A549 (cell line): ENCODE data around the gene TSHZ3.

Experiments used
- CHD2 ChIP-seq: fragments of 150-350 bp; IDR thresholded peaks from 2 replicates; pipeline ENCODE4 v1.6.1; 2014; ENCODE audit warnings: low read length; ENCODE audit not compliant: partially characterized antibody
- CTCF ChIP-seq: fragments of >200 bp; sonication (Bioruptor Twin); formaldehyde crosslinking; IDR thresholded peaks from 3 replicates; pipeline ENCODE4 v1.5.1; 2016
- KDM1A ChIP-seq: fragments of 200-600 bp; sonication (generic); IDR thresholded peaks from 2 replicates; pipeline ENCODE4 v1.6.1; 2016; ENCODE audit warnings: low read depth, mild to moderate bottlenecking
- KDM5A ChIP-seq: fragments of 200-600 bp; sonication (generic); IDR thresholded peaks from 2 replicates; pipeline ENCODE4 v1.6.1; 2016; ENCODE audit warnings: antibody characterized with exemption, mild to moderate bottlenecking
- MAFK ChIP-seq: fragments of 450-650 bp; IDR thresholded peaks from 2 replicates; pipeline ENCODE4 v1.6.1; 2014; ENCODE audit not compliant: partially characterized antibody
- MAX ChIP-seq: IDR thresholded peaks from 2 replicates; pipeline ENCODE4 v1.6.1; 2012
- PBX3 ChIP-seq: IDR thresholded peaks from 2 replicates; pipeline ENCODE4 v1.6.1; 2012
- POLR2A ChIP-seq: IDR thresholded peaks from 2 replicates; pipeline ENCODE4 v1.6.1; 2012; ENCODE audit warnings: mild to moderate bottlenecking, low read length
- POLR2AphosphoS2 ChIP-seq: conservative IDR thresholded peaks from 2 replicates; pipeline ENCODE4 v1.6.1; 2012; ENCODE audit warnings: low read length, improper control_type of control experiment, inconsistent platforms
- RFX5 ChIP-seq: fragments of 450-650 bp; IDR thresholded peaks from 2 replicates; pipeline ENCODE4 v1.7.1; 2014; ENCODE audit warnings: antibody characterized with exemption, mild to moderate bottlenecking, moderate library complexity

- TF ChIP-seq MAFK (no peak), CTCF (no peak), CHD2 (no peak), POLR2AphosphoS2 (no peak), RFX5 (no peak), KDM5A (no peak), MAX (no peak), PBX3 (no peak), KDM1A (no peak), POLR2A (no peak)
Observed at GRCh38 chr19:31310432-31311133, 38.7 kb downstream of the TSHZ3 start.
